Measurements from ENCODE around the gene CCDC93. TPM values are rescaled to one million over a fixed set of nuclear protein-coding genes. Genes with fewer than 3 reads are reported as not detected.

CCDC93 gene
- total RNA-seq, 1 experiment from 2014 or later = 34.7 TPM

GRCh38 chr2:117935456-117935855 is 78.4 kb downstream of the CCDC93 start:
- no peak overlapping the region for H3K4me3 Mint-ChIP-seq (ENCODE audit: unreplicated experiment)
- no peaks in the 10 kb centered on the region for H3K4me1 Mint-ChIP-seq (ENCODE audit: low read depth, unreplicated experiment)
- BruUV-seq (replicated peaks) = no TSS peak
- H3K4me1 ChIP-seq = no peaks in the 10 kb centered on the region
- no peaks in the 10 kb centered on the region for H3K9me3 ChIP-seq
- no peaks in the 10 kb centered on the region for H3K9me3 Mint-ChIP-seq (ENCODE audit: unreplicated experiment)
- POLR2A ChIA-PET = no interaction called here
- no peak overlapping the region for H3K27ac Mint-ChIP-seq (ENCODE audit: unreplicated experiment)
- no peak for TF ChIP-seq CTCF (IDR thresholded peaks at IDR 0.05; ENCODE audit: insufficient read depth in 1 of 2, low read depth in 1 of 2, low read length in 1 of 2, severe bottlenecking in 1 of 2, unreplicated experiment in 1 of 2)
- H3K36me3 Mint-ChIP-seq (ENCODE audit: insufficient read depth, unreplicated experiment) = peaks cover 47% of the 10 kb centered on the region
- no peaks in the 10 kb centered on the region for H3K27me3 ChIP-seq (replicated peaks; ENCODE audit: control insufficient read depth, insufficient read depth, low read length)
- intact Hi-C loops (cut with micrococcal nuclease; ENCODE audit: unreplicated experiment) = no loop called here
- H3K27me3 Mint-ChIP-seq (ENCODE audit: insufficient read depth, unreplicated experiment) = no peaks in the 10 kb centered on the region
- H3K4me3 ChIP-seq (ENCODE audit: low read depth, low read length) = no peak overlapping the region
- peaks cover 5% of the 10 kb centered on the region; the same call in 1 of the 2 replicates for H3K36me3 ChIP-seq (ENCODE audit: control insufficient read depth, insufficient read depth, low read length)
- CTCF ChIA-PET = no interaction called here
- no peak for DNase-seq

DNA sequence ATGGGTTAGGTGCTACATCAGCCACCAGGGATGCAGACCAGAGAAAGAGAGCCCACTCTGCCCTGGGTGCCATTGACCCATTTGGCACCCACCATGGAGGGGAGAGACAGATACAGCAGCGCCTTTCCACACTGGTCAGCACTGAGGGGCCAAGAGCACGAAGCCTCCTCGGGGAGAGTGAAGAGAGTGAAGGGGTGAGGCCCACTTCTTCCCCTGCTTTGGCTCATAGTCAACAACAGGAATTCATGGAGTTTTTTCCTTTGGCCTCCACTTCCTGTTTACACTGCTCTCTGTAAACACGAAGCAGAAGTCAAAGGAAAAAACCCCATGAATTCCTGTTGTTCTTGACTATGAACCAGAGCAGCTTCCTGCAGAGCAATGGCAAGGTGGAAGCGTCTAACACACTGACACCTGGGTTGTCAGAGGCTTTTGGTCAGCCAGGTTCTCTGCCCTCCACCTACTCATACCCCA is 80.0 kb downstream of the CCDC93 start:
- Histone ChIP-seq H3K4me1 (no peaks in the 10 kb centered on the region), H3K4me3 (ENCODE audit: low read depth, low read length) (no peak overlapping the region), H3K36me3 (ENCODE audit: control insufficient read depth, insufficient read depth, low read length) (peaks cover 10% of the 10 kb centered on the region; the same call in 1 of the 2 replicates), H3K9me3 (no peaks in the 10 kb centered on the region), H3K27me3 (replicated peaks; ENCODE audit: control insufficient read depth, insufficient read depth, low read length) (no peaks in the 10 kb centered on the region)
- ChIA-PET CTCF (no interaction called here), POLR2A (no interaction called here)
- Mint-ChIP-seq H3K4me1 (ENCODE audit: low read depth, unreplicated experiment) (no peaks in the 10 kb centered on the region), H3K27ac (ENCODE audit: unreplicated experiment) (no peak overlapping the region), H3K9me3 (ENCODE audit: unreplicated experiment) (no peaks in the 10 kb centered on the region), H3K4me3 (ENCODE audit: unreplicated experiment) (no peak overlapping the region), H3K27me3 (ENCODE audit: insufficient read depth, unreplicated experiment) (no peaks in the 10 kb centered on the region), H3K36me3 (ENCODE audit: insufficient read depth, unreplicated experiment) (peaks cover 46% of the 10 kb centered on the region)
- intact Hi-C loops (cut with micrococcal nuclease; ENCODE audit: unreplicated experiment) = no loop called here
- no TSS peak for BruUV-seq (replicated peaks)
- DNase-seq = no peak
- no peak for TF ChIP-seq CTCF (IDR thresholded peaks at IDR 0.05; ENCODE audit: insufficient read depth in 1 of 2, low read depth in 1 of 2, low read length in 1 of 2, severe bottlenecking in 1 of 2, unreplicated experiment in 1 of 2)

- Mint-ChIP-seq H3K36me3 (ENCODE audit: insufficient read depth, unreplicated experiment) (peaks cover 40% of the 10 kb centered on the region), H3K27me3 (ENCODE audit: insufficient read depth, unreplicated experiment) (no peaks in the 10 kb centered on the region), H3K9me3 (ENCODE audit: unreplicated experiment) (no peaks in the 10 kb centered on the region), H3K4me3 (ENCODE audit: unreplicated experiment) (no peak overlapping the region), H3K27ac (ENCODE audit: unreplicated experiment) (no peak overlapping the region), H3K4me1 (ENCODE audit: low read depth, unreplicated experiment) (no peaks in the 10 kb centered on the region)
- Histone ChIP-seq H3K27me3 (replicated peaks; ENCODE audit: control insufficient read depth, insufficient read depth, low read length) (no peaks in the 10 kb centered on the region), H3K4me3 (ENCODE audit: low read depth, low read length) (no peak overlapping the region), H3K9me3 (no peaks in the 10 kb centered on the region), H3K4me1 (no peaks in the 10 kb centered on the region), H3K36me3 (ENCODE audit: control insufficient read depth, insufficient read depth, low read length) (peaks cover 10% of the 10 kb centered on the region; the same call in 1 of the 2 replicates)
- no TSS peak for BruUV-seq (replicated peaks)
- intact Hi-C loops (cut with micrococcal nuclease; ENCODE audit: unreplicated experiment) = no loop called here
- no peak for TF ChIP-seq CTCF (IDR thresholded peaks at IDR 0.05; ENCODE audit: insufficient read depth in 1 of 2, low read depth in 1 of 2, low read length in 1 of 2, severe bottlenecking in 1 of 2, unreplicated experiment in 1 of 2)
- DNase-seq = no peak
- CTCF ChIA-PET = no interaction called here
- POLR2A ChIA-PET = no interaction called here
Measured at GRCh38 chr2:117931978-117932377, 81.9 kb downstream of the CCDC93 start.
